Coronary artery (tissue), 2 donors: ENCODE data around the gene SHISAL2B.

Source experiments
- DNase-seq: peaks from one replicate; pipeline ENCODE4 v3.0.0-alpha.2; 2017; ENCODE audit warnings: low spot score
- H3K27ac ChIP-seq, 2 donors: fragments of 200-600 bp; sonication (generic); one replicate each; pipeline ENCODE4 v1.5.1; 2016 to 2019
- H3K4me3 ChIP-seq: fragments of 200-600 bp; sonication (generic); 2 replicates; pipeline ENCODE4 v1.5.1; 2016; ENCODE audit warnings: mild to moderate bottlenecking, moderate library complexity
- CTCF ChIP-seq: fragments of 200-600 bp; sonication (generic); IDR thresholded peaks from one replicate; pipeline ENCODE4 v1.5.1; 2019; ENCODE audit warnings: antibody characterized with exemption

Gene SHISAL2B

GRCh38 chr5:64690417-64691151 is at the start of gene SHISAL2B:
Gene SHISAL2B (plus strand): TSS chr5:64690503. CDS start chr5:64690624, 121 bp downstream.
- peak within 1 kb of the TSS; percentile 63 for H3K4me3 ChIP-seq
- H3K27ac ChIP-seq: no peak within 1 kb of the TSS
- no peak for TF ChIP-seq CTCF
- no peak for DNase-seq

- Histone ChIP-seq H3K4me3 (no peak overlapping the region), H3K27ac (no peak overlapping the region)
- DNase-seq: no peak
- TF ChIP-seq CTCF: no peak
Observed at GRCh38 chr5:64644831-64645230, 45.5 kb upstream of the SHISAL2B start.

GRCh38 chr5:64646169-64646568 is 44.1 kb upstream of the SHISAL2B start:
- no peak for DNase-seq
- no peak for TF ChIP-seq CTCF
- H3K27ac ChIP-seq: no peak overlapping the region
- H3K4me3 ChIP-seq: no peak overlapping the region

- no peak for DNase-seq
- no peak for TF ChIP-seq CTCF
- Histone ChIP-seq H3K4me3 (no peak overlapping the region), H3K27ac (no peak overlapping the region)
Observed at GRCh38 chr5:64649512-64649911, 40.8 kb upstream of the SHISAL2B start.

- DNase-seq: no peak
- Histone ChIP-seq H3K27ac (no peak overlapping the region), H3K4me3 (no peak overlapping the region)
- no peak for TF ChIP-seq CTCF
Observed at GRCh38 chr5:64653766-64654560, 36.3 kb upstream of the SHISAL2B start.

- TF ChIP-seq CTCF: no peak
- Histone ChIP-seq H3K27ac (no peak overlapping the region), H3K4me3 (no peak overlapping the region)
- no peak for DNase-seq
Observed at GRCh38 chr5:64654561-64654938, 35.8 kb upstream of the SHISAL2B start.

- no peak overlapping the region for H3K27ac ChIP-seq
- H3K4me3 ChIP-seq: no peak overlapping the region
- TF ChIP-seq CTCF: no peak
- DNase-seq: no peak
Observed at GRCh38 chr5:64655596-64655995, 34.7 kb upstream of the SHISAL2B start.
